Measurements from ENCODE around the gene MYOD1. TPM values are rescaled to one million over a fixed set of nuclear protein-coding genes. Genes with fewer than 3 reads are reported as not detected.

Gene MYOD1
- not detected for total RNA-seq

DNA sequence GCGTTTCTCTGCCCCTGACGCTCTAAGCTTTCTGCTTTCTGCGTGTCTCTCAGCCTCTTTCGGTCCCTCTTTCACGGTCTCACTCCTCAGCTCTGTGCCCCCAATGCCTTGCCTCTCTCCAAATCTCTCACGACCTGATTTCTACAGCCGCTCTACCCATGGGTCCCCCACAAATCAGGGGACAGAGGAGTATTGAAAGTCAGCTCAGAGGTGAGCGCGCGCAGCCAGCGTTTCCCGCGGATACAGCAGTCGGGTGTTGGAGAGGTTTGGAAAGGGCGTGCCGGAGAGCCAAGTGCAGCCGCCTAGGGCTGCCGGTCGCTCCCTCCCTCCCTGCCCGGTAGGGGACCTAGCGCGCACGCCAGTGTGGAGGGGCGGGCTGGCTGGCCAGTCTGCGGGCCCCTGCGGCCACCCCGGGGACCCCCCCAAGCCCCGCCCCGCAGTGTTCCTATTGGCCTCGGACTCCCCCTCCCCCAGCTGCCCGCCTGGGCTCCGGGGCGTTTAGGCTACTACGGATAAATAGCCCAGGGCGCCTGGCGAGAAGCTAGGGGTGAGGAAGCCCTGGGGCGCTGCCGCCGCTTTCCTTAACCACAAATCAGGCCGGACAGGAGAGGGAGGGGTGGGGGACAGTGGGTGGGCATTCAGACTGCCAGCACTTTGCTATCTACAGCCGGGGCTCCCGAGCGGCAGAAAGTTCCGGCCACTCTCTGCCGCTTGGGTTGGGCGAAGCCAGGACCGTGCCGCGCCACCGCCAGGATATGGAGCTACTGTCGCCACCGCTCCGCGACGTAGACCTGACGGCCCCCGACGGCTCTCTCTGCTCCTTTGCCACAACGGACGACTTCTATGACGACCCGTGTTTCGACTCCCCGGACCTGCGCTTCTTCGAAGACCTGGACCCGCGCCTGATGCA lies at the start of gene MYOD1:
Gene MYOD1, plus strand, starts transcription at position 544 of the 910 bp plus-strand sequence. Its CDS starts 212 bp downstream, at position 756.

DNA sequence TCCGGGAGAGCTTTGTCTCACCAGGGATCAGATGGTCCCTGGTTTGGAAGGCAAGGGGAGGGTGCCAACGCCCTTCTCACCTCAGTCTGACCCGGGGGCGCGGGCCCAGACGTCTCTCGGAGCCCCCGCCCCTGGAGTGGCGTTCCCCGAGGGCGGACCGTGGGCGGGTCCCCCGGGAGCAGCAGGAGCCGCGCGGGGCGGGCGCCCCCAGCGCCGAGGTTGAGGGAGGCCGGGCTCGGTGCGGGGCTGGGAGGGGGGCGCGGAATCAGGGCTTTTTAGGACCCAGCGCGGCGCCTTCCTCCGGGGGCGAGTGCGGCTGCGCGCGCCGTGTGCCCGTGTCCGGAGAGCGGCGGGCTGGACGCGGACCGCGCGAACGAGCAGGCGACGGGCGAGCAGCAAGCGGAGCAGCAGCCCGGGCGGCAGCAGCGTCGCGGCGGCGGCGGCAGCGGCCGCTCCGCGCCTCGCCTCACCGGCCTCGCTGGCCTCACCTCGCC lies 15.1 kb downstream of the MYOD1 start, which contains the start of gene KCNC1:
Gene KCNC1, plus strand, starts transcription at position 364 of the 494 bp plus-strand sequence. CDS start 1,222 bp downstream, outside the sequence.

Other genes with a start within 250 kb of the MYOD1 start
- 34.7 TPM for gene ABCC8, start 242.7 kb upstream of the MYOD1 start, total RNA-seq
- 0.94 TPM for gene USH1C, start 175.2 kb upstream of the MYOD1 start, total RNA-seq
- gene OTOG, start 172.3 kb upstream of the MYOD1 start, total RNA-seq = 0.63 TPM
- gene KCNC1, start 15.2 kb downstream of the MYOD1 start, total RNA-seq = 15.7 TPM

All from parietal lobe (tissue), 1 donor.